Psoas muscle (tissue), 8 donors: ENCODE data around the gene SNRPF. TPM values are rescaled to one million over a fixed set of nuclear protein-coding genes. Genes with fewer than 3 reads are reported as not detected.

ENCODE experiments used
- ATAC-seq, 4 donors: fragments of 200-7000 bp; cut with Tn5 transposase; one replicate each; pipeline ENCODE4 v1.9.1; 2020; ENCODE audit warnings: moderate library complexity in 3 of 4, mild to moderate bottlenecking in 2 of 4
- DNase-seq, 2 donors: peaks; one replicate each; pipeline ENCODE4 v3.0.0-alpha.2; 2020
- H3K27ac ChIP-seq: fragments of 200-600 bp; one replicate; pipeline ENCODE4 v1.8.0; 2022
- H3K27me3 ChIP-seq, 3 donors: fragments of 200-600 bp in 1 of 3; one replicate each; pipeline versions ENCODE4 v1.6.1 to v1.8.0; 2013 to 2022; ENCODE audit warnings: low read length in 2 of 3, mild to moderate bottlenecking in 2 of 3, moderate library complexity in 1 of 3; ENCODE audit not compliant: insufficient read depth in 3 of 3
- H3K36me3 ChIP-seq, 2 donors: fragments of 200-600 bp in 1 of 2; one replicate each; pipeline versions ENCODE4 v1.6.1 to v1.8.0; 2013 to 2022; ENCODE audit warnings: low read depth in 1 of 2, mild to moderate bottlenecking in 1 of 2, moderate library complexity in 1 of 2; ENCODE audit not compliant: insufficient read depth in 1 of 2
- H3K4me1 ChIP-seq: fragments of 200-600 bp; one replicate; pipeline ENCODE4 v1.8.0; 2022
- H3K4me3 ChIP-seq: fragments of 200-600 bp; one replicate; pipeline ENCODE4 v1.8.0; 2022; ENCODE audit warnings: mild to moderate bottlenecking
- H3K9me3 ChIP-seq: fragments of 200-600 bp; one replicate; pipeline ENCODE4 v1.8.0; 2022
- WGBS, 3 donors: extraction: QIAGEN DNeasy Blood & Tissue Kit; methylation state at CpG; one replicate each; pipeline versions ENCODE4 v1.1.6 to v1.1.7; 2013; 5-methylcytosine and 5-hydroxymethylcytosine counted together
- intact Hi-C, 2 donors: fragments of 100-400 bp; cut with DNase I; formaldehyde crosslinking; loops; one replicate each; pipeline versions ENCODE4 v1.11.0 to v1.14.2; 2022
- polyA plus RNA-seq, 3 donors: library from polyadenylated mRNA; stranded (reverse); fragments of 200-250 nt; gene quantifications; one replicate each; pipeline ENCODE4 v1.2.3, GENCODE V29; 2013
- total RNA-seq, 4 donors: library from RNA; stranded (reverse); fragmentation: NEBNext Ultra II Directional in 2 of 4; extraction: Animal tissue kit (Norgen Biotek cat#: 25700) in 2 of 4; gene quantifications; one replicate each; pipeline versions ENCODE4 v1.2.1 to v1.2.4, GENCODE V29; 2021 to 2023
- TF ChIP-seq, protein P1 (sequence below): fragments of 200-600 bp; IDR thresholded peaks from one replicate; pipeline ENCODE4 v1.8.0; 2022; ENCODE audit warnings: antibody characterized with exemption
- donor health status: healthy with polysubstance abuse.
- donor health status: DM: no; HTN: no; CAD: no; lungs with moderate emphysema.
- donor health status: Bipolar disorder and iron deficiency.
- donor health status: healthy.
- donor health status: DM: yes; HTN: yes; CAD: no.
- donor health status: DM: no; HTN: no; CAD: no.
- donor health status: DM: no; HTN: no; CAD: no.
- donor health status: DM: yes; HTN: yes; CAD: no.

SNRPF gene
- total and polyA plus RNA-seq, 7 donors, result 8.8 to 40.8 (median 13.7) TPM

DNA sequence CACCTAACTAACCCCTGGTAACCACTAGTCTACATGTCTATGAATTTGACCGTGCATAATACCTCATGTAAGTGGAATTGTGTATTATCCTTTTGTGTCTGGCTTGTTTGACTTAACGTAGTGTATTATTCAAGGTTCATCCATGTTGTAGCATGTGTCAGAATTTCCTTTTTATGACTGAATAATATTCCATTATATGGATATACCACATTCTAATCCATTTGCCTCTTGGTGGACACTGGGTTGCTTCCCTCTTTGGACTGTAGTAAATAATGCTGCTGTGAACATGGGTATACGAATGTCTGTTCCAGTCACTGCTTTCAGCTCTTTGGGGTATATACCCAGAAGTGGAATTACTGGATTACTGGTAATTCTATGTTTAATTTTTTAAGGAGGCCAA lies 3.3 kb downstream of the SNRPF start:
- no peak for DNase-seq
- Histone ChIP-seq H3K4me3 (no peak overlapping the region), H3K4me1 (peaks cover 10% of the 10 kb centered on the region), H3K9me3 (no peaks in the 10 kb centered on the region), H3K36me3 (peaks cover 6 to 58% of the 10 kb centered on the region in 2 donors), H3K27me3 (no peaks in the 10 kb centered on the region), H3K27ac (no peak overlapping the region)
- intact Hi-C loops, result loop anchor here in 1 of 2 donors (10.0 kb wide), 1 partner anchor 83 kb away; the partner anchor contains the start of genes AMDHD1 and CCDC38
- 97 to 98% (median 97%) methylated on average over 3 of the region's 3 CpGs for WGBS, 3 donors
- ATAC-seq, result no peak
- TF ChIP-seq, protein P1, sequence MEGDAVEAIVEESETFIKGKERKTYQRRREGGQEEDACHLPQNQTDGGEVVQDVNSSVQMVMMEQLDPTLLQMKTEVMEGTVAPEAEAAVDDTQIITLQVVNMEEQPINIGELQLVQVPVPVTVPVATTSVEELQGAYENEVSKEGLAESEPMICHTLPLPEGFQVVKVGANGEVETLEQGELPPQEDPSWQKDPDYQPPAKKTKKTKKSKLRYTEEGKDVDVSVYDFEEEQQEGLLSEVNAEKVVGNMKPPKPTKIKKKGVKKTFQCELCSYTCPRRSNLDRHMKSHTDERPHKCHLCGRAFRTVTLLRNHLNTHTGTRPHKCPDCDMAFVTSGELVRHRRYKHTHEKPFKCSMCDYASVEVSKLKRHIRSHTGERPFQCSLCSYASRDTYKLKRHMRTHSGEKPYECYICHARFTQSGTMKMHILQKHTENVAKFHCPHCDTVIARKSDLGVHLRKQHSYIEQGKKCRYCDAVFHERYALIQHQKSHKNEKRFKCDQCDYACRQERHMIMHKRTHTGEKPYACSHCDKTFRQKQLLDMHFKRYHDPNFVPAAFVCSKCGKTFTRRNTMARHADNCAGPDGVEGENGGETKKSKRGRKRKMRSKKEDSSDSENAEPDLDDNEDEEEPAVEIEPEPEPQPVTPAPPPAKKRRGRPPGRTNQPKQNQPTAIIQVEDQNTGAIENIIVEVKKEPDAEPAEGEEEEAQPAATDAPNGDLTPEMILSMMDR, result no peak

DNA sequence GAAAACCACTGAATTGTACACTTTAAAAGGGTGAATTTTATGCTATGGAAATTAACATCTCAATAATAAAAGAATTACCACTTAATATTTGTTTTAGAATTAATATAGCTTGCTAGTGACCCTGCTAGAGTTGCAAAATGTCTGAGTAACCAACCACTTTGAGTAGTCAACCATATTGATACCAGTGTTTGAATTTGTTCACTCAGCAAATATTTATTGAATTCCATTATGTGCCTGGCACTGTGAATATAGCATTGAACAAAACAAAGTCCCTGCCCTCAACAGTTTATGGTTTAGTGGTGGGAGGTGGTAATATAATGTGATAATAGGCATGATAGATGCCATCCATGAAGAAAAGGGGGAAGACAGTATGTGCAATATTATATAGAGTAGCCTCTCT lies 4.6 kb downstream of the SNRPF start:
- TF ChIP-seq, protein P1, result no peak
- no peak for ATAC-seq
- no peak overlapping the region for H3K4me3 ChIP-seq
- intact Hi-C loops, result loop anchor here in 1 of 2 donors (10.0 kb wide), 1 partner anchor 81 kb away; the partner anchor contains the start of genes AMDHD1 and CCDC38
- no peaks in the 10 kb centered on the region for H3K9me3 ChIP-seq
- DNase-seq, result no peak
- no peak overlapping the region for H3K27ac ChIP-seq
- peaks cover 10% of the 10 kb centered on the region for H3K4me1 ChIP-seq
- H3K27me3 ChIP-seq, result no peaks in the 10 kb centered on the region
- peaks cover 6 to 71% of the 10 kb centered on the region in 2 donors for H3K36me3 ChIP-seq

- H3K36me3 ChIP-seq, result peaks cover 0 to 44% of the 10 kb centered on the region in 2 donors
- WGBS, 3 donors, result 87 to 90% (median 90%) methylated on average over 4 of the region's 4 CpGs
- intact Hi-C loops, result no loop called here
- H3K9me3 ChIP-seq, result no peaks in the 10 kb centered on the region
- H3K4me3 ChIP-seq, result no peak overlapping the region
- no peak for DNase-seq
- H3K27ac ChIP-seq, result no peak overlapping the region
- no peaks in the 10 kb centered on the region for H3K4me1 ChIP-seq
- no peak for ATAC-seq
- H3K27me3 ChIP-seq, result no peaks in the 10 kb centered on the region
- TF ChIP-seq, protein P1, result no peak
Observed at GRCh38 chr12:95870897-95871296, 12.1 kb downstream of the SNRPF start.

GRCh38 chr12:95874452-95874851 lies 15.7 kb downstream of the SNRPF start:
- TF ChIP-seq, protein P1, result no peak
- H3K27me3 ChIP-seq, result no peaks in the 10 kb centered on the region
- WGBS, 3 donors, result 79 to 89% (median 84%) methylated on average over 4 of the region's 4 CpGs
- no peaks in the 10 kb centered on the region for H3K9me3 ChIP-seq
- peaks cover 0 to 12% of the 10 kb centered on the region in 2 donors for H3K36me3 ChIP-seq
- no peaks in the 10 kb centered on the region for H3K4me1 ChIP-seq
- ATAC-seq (no peak), DNase-seq (no peak)
- H3K4me3 ChIP-seq, result no peak overlapping the region
- no peak overlapping the region for H3K27ac ChIP-seq
- intact Hi-C loops, result no loop called here

DNA sequence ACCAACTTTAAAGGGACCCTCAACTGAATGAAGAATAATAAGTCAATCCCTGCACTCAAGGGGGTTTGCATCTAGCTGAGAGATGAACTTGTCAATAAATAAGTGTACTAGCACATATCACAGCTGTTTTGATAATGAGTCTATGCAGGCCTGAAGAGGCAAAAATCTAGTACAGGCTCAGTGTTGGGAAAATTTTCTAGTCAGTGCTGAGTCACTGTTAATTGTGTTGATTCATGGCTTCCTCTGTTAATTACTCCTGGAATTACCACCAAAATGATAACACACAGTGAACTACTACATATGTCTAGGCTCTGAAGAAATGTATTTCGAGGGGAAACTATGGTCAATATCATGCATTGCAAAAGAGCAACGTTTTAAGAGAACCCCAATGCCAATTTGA lies 18.9 kb downstream of the SNRPF start:
- Histone ChIP-seq H3K4me3 (no peak overlapping the region), H3K36me3 (no peaks in the 10 kb centered on the region), H3K9me3 (no peaks in the 10 kb centered on the region), H3K4me1 (no peaks in the 10 kb centered on the region), H3K27ac (no peak overlapping the region), H3K27me3 (no peaks in the 10 kb centered on the region)
- ATAC-seq (no peak), DNase-seq (no peak)
- WGBS, 3 donors, result 56 to 82% (median 82%) methylated on average over 2 of the region's 2 CpGs
- TF ChIP-seq, protein P1, result no peak
- intact Hi-C loops, result no loop called here
